K562 (cell line): ENCODE measurements around the gene CPA2. TPM values are rescaled to one million over a fixed set of nuclear protein-coding genes. Genes with fewer than 3 reads are reported as not detected.

ENCODE experiments used
- ATAC-seq: fragments of 200-7000 bp; cut with Tn5 transposase; 3 replicates; pipeline ENCODE4 v1.9.1; 2020; ENCODE audit warnings: moderate library complexity
- BruUV-seq: library from RNA; stranded (reverse); fragments of 400-500 nt; replicated peaks from 2 replicates; lab custom pipeline; 2021; lab: Mats Ljungman, UMichigan
- CTCF ChIA-PET: fragments of 300-600 bp; formaldehyde crosslinking; extraction: SDS; loops from one replicate; lab custom pipeline; 2021; ENCODE audit warnings: low intra/inter-chr PET ratio; lab: Yijun Ruan, JAX
- POLR2A ChIA-PET: fragments of 300-600, 350-650 bp; sonication (Branson Sonifier 250); formaldehyde crosslinking; extraction: SDS; loops from one replicate; lab custom pipeline; 2021; ENCODE audit warnings: antibody characterized with exemption, inconsistent platforms; lab: Yijun Ruan, JAX
- DNase-seq, 4 experiments: peaks; one replicate each; pipeline versions ENCODE4 v3.0.0 to v3.0.0-alpha.2; 2011 to 2018; ENCODE audit warnings: low spot score in 3 of 4, mixed read lengths in 3 of 4; ENCODE audit errors: extremely low read depth in 1 of 4
- FAIRE-seq: peaks from 2 replicates; lab custom pipeline; 2011; peaks lifted over from hg19 to GRCh38; lab: Jason Lieb, UNC
- H2AFZ ChIP-seq: 2 replicates; pipeline ENCODE4 v1.6.0; 2011; ENCODE audit warnings: low read depth, low read length, control low read depth, inconsistent platforms
- H3K27ac ChIP-seq: fragments of 200-600 bp; 3 replicates; pipeline ENCODE4 v1.8.0; 2011; ENCODE audit warnings: low read depth, mild to moderate bottlenecking, control low read depth, inconsistent platforms, low read length, moderate library complexity, mixed read lengths; ENCODE audit errors: extremely low read depth
- H3K27me3 ChIP-seq, 2 experiments: fragments of 300-600 bp in 1 of 2; 2 replicates in 1 of 2; 3 replicates in 1 of 2; pipeline versions ENCODE4 v1.6.0 to v1.8.0; 2011; ENCODE audit warnings: inconsistent platforms in 2 of 2, low read length in 2 of 2, mild to moderate bottlenecking in 1 of 2, mixed read lengths in 1 of 2, moderate library complexity in 1 of 2; ENCODE audit not compliant: control insufficient read depth in 2 of 2, insufficient read depth in 2 of 2
- H3K36me3 ChIP-seq: fragments of 300-600 bp; 3 replicates; pipeline ENCODE4 v1.8.0; 2011; ENCODE audit warnings: mild to moderate bottlenecking, low read length, inconsistent platforms; ENCODE audit not compliant: control insufficient read depth, insufficient read depth
- H3K4me1 ChIP-seq, 2 experiments: fragments of 200-600 bp in 1 of 2; replicated peaks in 1 of 2; 2 replicates in 1 of 2; 3 replicates in 1 of 2; pipeline versions ENCODE4 v1.5.1 to v1.8.0; 2011; ENCODE audit warnings: inconsistent platforms in 2 of 2, low read length in 2 of 2, mild to moderate bottlenecking in 1 of 2, mixed read lengths in 1 of 2, moderate library complexity in 1 of 2; ENCODE audit not compliant: control insufficient read depth in 2 of 2, insufficient read depth in 2 of 2
- H3K4me2 ChIP-seq: 2 replicates; pipeline ENCODE4 v1.6.1; 2011; ENCODE audit warnings: low read length, control low read depth, inconsistent platforms, mixed read lengths; ENCODE audit not compliant: insufficient read depth
- H3K4me3 ChIP-seq: fragments of 200-600 bp; sonication (generic), shearing (Covaris generic); 2 replicates; pipeline ENCODE4 v1.5.1; 2016; ENCODE audit warnings: control low read depth, inconsistent platforms
- H3K79me2 ChIP-seq: fragments of 200-600 bp; 3 replicates; pipeline ENCODE4 v1.8.0; 2011; ENCODE audit warnings: low read length, inconsistent platforms; ENCODE audit not compliant: control insufficient read depth, insufficient read depth
- H3K9ac ChIP-seq, 2 experiments: 2 replicates each; pipeline versions ENCODE4 v1.6.0 to v1.6.1; 2011; ENCODE audit warnings: low read depth in 2 of 2, low read length in 2 of 2, control low read depth in 1 of 2, inconsistent platforms in 1 of 2, mild to moderate bottlenecking in 1 of 2, mixed read lengths in 1 of 2; ENCODE audit not compliant: insufficient read depth in 1 of 2
- H3K9me1 ChIP-seq: one replicate; pipeline ENCODE4 v1.6.0; 2011; ENCODE audit warnings: inconsistent platforms, mild to moderate bottlenecking, low read length, moderate library complexity; ENCODE audit not compliant: control insufficient read depth, insufficient read depth
- H3K9me3 ChIP-seq: replicated peaks from 2 replicates; pipeline ENCODE4 v1.5.1; 2011; ENCODE audit warnings: low read depth, low read length, inconsistent platforms; ENCODE audit not compliant: control insufficient read depth, insufficient read depth
- H4K20me1 ChIP-seq: replicated peaks from 2 replicates; pipeline ENCODE4 v1.6.1; 2011; ENCODE audit warnings: low read length, inconsistent platforms, mixed read lengths; ENCODE audit not compliant: control insufficient read depth, insufficient read depth
- CLOCK ChIP-seq: fragments of 250-450 bp; sonication (Bioruptor Pico); IDR thresholded peaks from 2 replicates; pipeline ENCODE4 v1.4.0; 2020; ENCODE audit warnings: mild to moderate bottlenecking, moderate library complexity, borderline replicate concordance
- DDX20 ChIP-seq: fragments of 450-650 bp; IDR thresholded peaks from 2 replicates; pipeline ENCODE4 v1.6.1; 2016; ENCODE audit warnings: missing genetic modification characterization, low read depth, mild to moderate bottlenecking, missing compliant biosample characterization, moderate library complexity
- DPF2 ChIP-seq: fragments of 450-650 bp; IDR thresholded peaks from 2 replicates; pipeline ENCODE4 v1.6.1; 2016
- E2F8 ChIP-seq: fragments of 450-650 bp; IDR thresholded peaks from 2 replicates; pipeline ENCODE4 v1.7.1; 2018; ENCODE audit warnings: mild to moderate bottlenecking, low read depth; ENCODE audit not compliant: partially characterized antibody
- HNRNPLL ChIP-seq: fragments of 200-400 bp; formaldehyde crosslinking; IDR thresholded peaks from 2 replicates; pipeline ENCODE4 v1.6.1; 2017; ENCODE audit warnings: low read length, low read depth, mild to moderate bottlenecking; ENCODE audit not compliant: poor library complexity, severe bottlenecking
- ZC3H4 ChIP-seq: sonication (generic); formaldehyde crosslinking; IDR thresholded peaks from 2 replicates; pipeline ENCODE4 v1.9.0; 2021; ENCODE audit warnings: missing genetic modification reagents, borderline replicate concordance
- ZFX ChIP-seq: sonication (generic); formaldehyde crosslinking; IDR thresholded peaks from 2 replicates; pipeline ENCODE4 v1.8.0; 2022; ENCODE audit warnings: mild to moderate bottlenecking, missing genetic modification reagents, moderate library complexity
- ZNF76 ChIP-seq: fragments of 250-450 bp; sonication (Bioruptor Pico); IDR thresholded peaks from 2 replicates; pipeline ENCODE4 v1.4.0; 2020; ENCODE audit warnings: mild to moderate bottlenecking, moderate library complexity, borderline replicate concordance
- WGBS: fragments of 100-300 bp; shearing (Covaris generic); methylation state at CpG from one replicate; pipeline ENCODE4 v1.1.6; 2016; ENCODE audit warnings: low coverage, mixed read lengths; ENCODE audit not compliant: insufficient coverage; ENCODE audit errors: missing lambda C conversion rate; 5-methylcytosine and 5-hydroxymethylcytosine counted together
- in situ Hi-C: fragments of 300-500 bp; cut with MboI; formaldehyde crosslinking; loops from 4 replicates; pipeline ENCODE4 v1.15.0; 2018; ENCODE audit warnings: inconsistent platforms, mixed read lengths
- intact Hi-C: fragments of 100-400 bp; cut with micrococcal nuclease; formaldehyde crosslinking; loops from 2 replicates; pipeline ENCODE4 v1.14.2; 2022
- polyA plus RNA-seq, 8 experiments: library from polyadenylated mRNA; depleted of rRNA in 4 of 8; stranded (reverse) in 5 of 8; unstranded in 3 of 8; fragments of >200 nt; fragmentation: Nextera tagmentation in 2 of 8; fragmentation: Illumina TruSeq in 1 of 8; extraction: Ambion mirVana in 2 of 8; extraction: Trizol in 1 of 8; gene quantifications; 2 replicates each; pipeline versions ENCODE4 v1.2.1 to v1.2.3, GENCODE V29; 2011 to 2014; ENCODE audit warnings: inconsistent platforms in 1 of 8, missing spikeins in 1 of 8
- total RNA-seq, 7 experiments: library from RNA; depleted of rRNA in 6 of 7; stranded (reverse); fragments of >200 nt in 6 of 7; fragmentation: Illumina TruSeq in 2 of 7; extraction: Trizol in 2 of 7; gene quantifications; 2 replicates each; pipeline versions ENCODE4 v1.2.1 to v1.2.3, GENCODE V29; 2011 to 2021; ENCODE audit warnings: low replicate concordance in 1 of 7
- TF ChIP-seq, protein P1 (sequence below): fragments of 450-650 bp; IDR thresholded peaks from one replicate; pipeline ENCODE4 v1.6.1; 2018; ENCODE audit warnings: mild to moderate bottlenecking, moderate library complexity; ENCODE audit not compliant: partially characterized antibody
- TF ChIP-seq, protein P2 (sequence below): sonication (generic); formaldehyde crosslinking; IDR thresholded peaks from 2 replicates; pipeline ENCODE4 v1.8.1; 2023; ENCODE audit warnings: mild to moderate bottlenecking, missing genetic modification reagents
- TF ChIP-seq, protein P3 (sequence below): sonication (generic); formaldehyde crosslinking; IDR thresholded peaks from 2 replicates; pipeline ENCODE4 v1.8.1; 2022; ENCODE audit warnings: missing genetic modification reagents

CPA2 gene
- total and polyA plus RNA-seq, 9 of the 15 experiments (the other 6 are each of a cell fraction or from before 2014, with no cell fraction given): 0.04 to 0.84 (median 0.09) TPM; not detected in 4

- intact Hi-C loops (no loop called here), in situ Hi-C loops (no loop called here)
- WGBS: 4% methylated on average over 1 of the region's 1 CpG
- Histone ChIP-seq H3K27me3 (peaks cover 15 to 22% of the 10 kb centered on the region in 2 experiments; a peak in 3 of 5 replicates), H4K20me1 (no peaks in the 10 kb centered on the region), H3K4me1 (no peaks in the 10 kb centered on the region; a peak in 3 of 5 replicates), H3K27ac (no peak overlapping the region), H3K9me1 (no peaks in the 10 kb centered on the region), H3K4me2 (no peak overlapping the region), H3K9me3 (no peaks in the 10 kb centered on the region), H3K9ac (no peak overlapping the region), H3K79me2 (no peaks in the 10 kb centered on the region), H3K4me3 (no peak overlapping the region), H3K36me3 (no peaks in the 10 kb centered on the region), H2AFZ (no peak overlapping the region)
- FAIRE-seq (no peak), ATAC-seq (no peak), DNase-seq (no peak)
- ChIA-PET CTCF (no interaction called here), POLR2A (interaction anchor here (1.3 kb wide), 1 partner anchor 11 kb away, joined by 3 read pairs; no protein-coding TSS in a partner anchor)
- no TSS peak for BruUV-seq
- TF ChIP-seq DPF2: no peak
- TF ChIP-seq, protein P1, sequence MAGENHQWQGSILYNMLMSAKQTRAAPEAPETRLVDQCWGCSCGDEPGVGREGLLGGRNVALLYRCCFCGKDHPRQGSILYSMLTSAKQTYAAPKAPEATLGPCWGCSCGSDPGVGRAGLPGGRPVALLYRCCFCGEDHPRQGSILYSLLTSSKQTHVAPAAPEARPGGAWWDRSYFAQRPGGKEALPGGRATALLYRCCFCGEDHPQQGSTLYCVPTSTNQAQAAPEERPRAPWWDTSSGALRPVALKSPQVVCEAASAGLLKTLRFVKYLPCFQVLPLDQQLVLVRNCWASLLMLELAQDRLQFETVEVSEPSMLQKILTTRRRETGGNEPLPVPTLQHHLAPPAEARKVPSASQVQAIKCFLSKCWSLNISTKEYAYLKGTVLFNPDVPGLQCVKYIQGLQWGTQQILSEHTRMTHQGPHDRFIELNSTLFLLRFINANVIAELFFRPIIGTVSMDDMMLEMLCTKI: no peak
- TF ChIP-seq CLOCK (CRISPR knock-in tag): no peak
- no peak for TF ChIP-seq E2F8
- TF ChIP-seq, protein P2, sequence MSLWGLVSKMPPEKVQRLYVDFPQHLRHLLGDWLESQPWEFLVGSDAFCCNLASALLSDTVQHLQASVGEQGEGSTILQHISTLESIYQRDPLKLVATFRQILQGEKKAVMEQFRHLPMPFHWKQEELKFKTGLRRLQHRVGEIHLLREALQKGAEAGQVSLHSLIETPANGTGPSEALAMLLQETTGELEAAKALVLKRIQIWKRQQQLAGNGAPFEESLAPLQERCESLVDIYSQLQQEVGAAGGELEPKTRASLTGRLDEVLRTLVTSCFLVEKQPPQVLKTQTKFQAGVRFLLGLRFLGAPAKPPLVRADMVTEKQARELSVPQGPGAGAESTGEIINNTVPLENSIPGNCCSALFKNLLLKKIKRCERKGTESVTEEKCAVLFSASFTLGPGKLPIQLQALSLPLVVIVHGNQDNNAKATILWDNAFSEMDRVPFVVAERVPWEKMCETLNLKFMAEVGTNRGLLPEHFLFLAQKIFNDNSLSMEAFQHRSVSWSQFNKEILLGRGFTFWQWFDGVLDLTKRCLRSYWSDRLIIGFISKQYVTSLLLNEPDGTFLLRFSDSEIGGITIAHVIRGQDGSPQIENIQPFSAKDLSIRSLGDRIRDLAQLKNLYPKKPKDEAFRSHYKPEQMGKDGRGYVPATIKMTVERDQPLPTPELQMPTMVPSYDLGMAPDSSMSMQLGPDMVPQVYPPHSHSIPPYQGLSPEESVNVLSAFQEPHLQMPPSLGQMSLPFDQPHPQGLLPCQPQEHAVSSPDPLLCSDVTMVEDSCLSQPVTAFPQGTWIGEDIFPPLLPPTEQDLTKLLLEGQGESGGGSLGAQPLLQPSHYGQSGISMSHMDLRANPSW (CRISPR knock-in tag): no peak
- TF ChIP-seq DDX20 (tag): no peak
- no peak for TF ChIP-seq ZFX (CRISPR knock-in tag)
- no peak for TF ChIP-seq HNRNPLL
- TF ChIP-seq ZNF76: no peak
- TF ChIP-seq, protein P3, sequence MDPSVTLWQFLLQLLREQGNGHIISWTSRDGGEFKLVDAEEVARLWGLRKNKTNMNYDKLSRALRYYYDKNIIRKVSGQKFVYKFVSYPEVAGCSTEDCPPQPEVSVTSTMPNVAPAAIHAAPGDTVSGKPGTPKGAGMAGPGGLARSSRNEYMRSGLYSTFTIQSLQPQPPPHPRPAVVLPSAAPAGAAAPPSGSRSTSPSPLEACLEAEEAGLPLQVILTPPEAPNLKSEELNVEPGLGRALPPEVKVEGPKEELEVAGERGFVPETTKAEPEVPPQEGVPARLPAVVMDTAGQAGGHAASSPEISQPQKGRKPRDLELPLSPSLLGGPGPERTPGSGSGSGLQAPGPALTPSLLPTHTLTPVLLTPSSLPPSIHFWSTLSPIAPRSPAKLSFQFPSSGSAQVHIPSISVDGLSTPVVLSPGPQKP (CRISPR knock-in tag): no peak
- TF ChIP-seq ZC3H4 (CRISPR knock-in tag): no peak
Observed at GRCh38 chr7:130266961-130267321, 278 bp downstream of the CPA2 start.
